ENCODE measurements around the gene HOXB13. TPM values are rescaled to one million over a fixed set of nuclear protein-coding genes. Genes with fewer than 3 reads are reported as not detected.
A peak's percentile ranks its signal among the peaks of the same experiment; 100 is the strongest.

HOXB13 gene
- not detected for total RNA-seq
- long read RNA-seq: 0 reads

DNA sequence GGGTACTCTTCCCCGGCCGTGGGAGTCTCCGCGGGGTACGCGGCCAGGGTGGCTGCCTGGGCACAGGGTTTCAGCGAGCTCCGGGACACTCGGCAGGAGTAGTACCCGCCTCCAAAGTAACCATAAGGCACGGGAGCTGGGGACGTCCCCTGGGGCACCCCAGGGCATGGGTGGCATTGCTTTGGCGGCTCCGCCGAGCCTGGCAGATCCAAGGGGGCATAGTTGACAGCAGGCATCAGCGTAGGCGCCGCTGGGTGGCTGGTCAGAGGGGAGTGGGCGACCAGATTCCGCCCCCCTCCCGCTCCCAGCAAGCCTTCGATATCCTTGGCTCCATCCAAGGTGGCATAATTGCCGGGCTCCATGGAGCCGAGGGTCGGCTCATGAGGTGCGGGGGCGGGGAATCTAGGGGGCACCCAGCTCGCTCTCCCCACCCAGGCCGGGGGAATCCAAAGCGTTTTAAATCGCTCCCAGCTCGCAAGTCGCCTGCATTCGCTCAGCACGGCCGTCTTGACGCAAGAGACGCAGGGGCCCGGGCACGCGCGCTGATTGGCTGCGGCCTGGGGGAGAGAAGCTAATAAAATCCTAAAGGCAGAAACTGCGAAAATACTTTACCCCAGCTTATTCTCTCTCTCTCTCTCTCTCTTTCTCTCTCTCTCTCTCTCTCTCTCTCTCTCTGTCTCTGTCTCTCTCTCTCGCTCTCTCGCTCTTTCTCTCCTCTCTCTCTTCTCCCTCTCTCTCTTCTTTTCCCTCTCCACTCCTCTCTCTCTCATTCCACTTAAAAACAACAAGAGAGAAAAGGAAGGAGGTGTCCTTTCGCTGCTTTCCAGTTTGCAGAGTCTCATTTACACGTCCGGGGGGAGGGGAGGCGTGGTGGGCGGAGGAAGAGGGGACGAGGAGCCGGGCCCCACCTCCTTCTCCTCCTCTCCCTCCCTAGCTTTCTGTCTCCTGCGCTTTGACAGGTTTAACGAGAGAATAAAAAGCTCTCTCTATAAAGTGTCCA, at the start of gene HOXB13:
HOXB13 (minus strand) TSS at position 519 of the 1,000 bp plus-strand sequence; CDS start at position 362, 157 bp downstream.
- DNase-seq (ENCODE audit: missing footprints) (peak; percentile 77), ATAC-seq (no peak)
- intact Hi-C loops (cut with DNase I): loop anchor here (5.0 kb wide), 1 partner anchor 149 kb away; no protein-coding TSS in a partner anchor

DNA sequence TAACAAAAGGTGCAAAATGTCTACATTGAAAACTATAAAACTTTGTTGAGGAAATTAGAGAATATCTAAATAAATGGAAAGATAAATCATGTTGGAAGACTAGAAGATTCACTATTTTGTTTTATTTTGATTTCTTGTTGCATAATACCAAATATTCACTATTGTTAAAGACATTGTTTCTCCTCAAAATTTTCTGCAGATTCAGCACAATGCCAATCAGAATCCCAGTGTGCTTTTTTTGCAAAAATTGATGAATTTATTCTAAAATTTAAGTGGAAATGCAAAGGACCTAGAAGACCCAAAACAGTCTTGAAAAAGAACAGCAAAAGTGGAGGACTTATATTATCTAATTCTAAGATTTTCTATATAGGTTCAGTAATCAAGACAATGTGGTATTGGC, 48.1 kb upstream of the HOXB13 start:
- ATAC-seq: no peak
- no peak for DNase-seq (ENCODE audit: missing footprints)
- intact Hi-C loops (cut with DNase I): no loop called here

DNA sequence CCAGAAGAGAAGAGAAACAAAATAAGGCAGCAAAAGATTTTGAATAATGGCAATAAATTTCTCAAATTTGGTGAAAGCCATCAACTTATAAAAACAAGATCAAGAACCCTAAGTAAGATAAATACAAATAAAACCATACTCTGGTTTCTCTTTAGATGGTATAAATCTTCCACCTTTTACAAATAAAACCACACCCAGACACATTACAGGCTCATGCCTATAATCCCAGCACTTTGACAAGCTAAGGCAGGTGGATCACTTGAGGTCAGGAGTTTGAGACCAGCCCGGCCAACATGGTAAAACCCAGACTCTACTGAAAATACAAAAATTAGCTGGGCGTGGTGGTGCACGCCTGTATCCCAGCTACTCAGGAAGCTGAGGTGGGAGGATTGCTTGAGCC, 44.7 kb upstream of the HOXB13 start:
- ATAC-seq: no peak
- no peak for DNase-seq (ENCODE audit: missing footprints)
- intact Hi-C loops (cut with DNase I): no loop called here

DNA sequence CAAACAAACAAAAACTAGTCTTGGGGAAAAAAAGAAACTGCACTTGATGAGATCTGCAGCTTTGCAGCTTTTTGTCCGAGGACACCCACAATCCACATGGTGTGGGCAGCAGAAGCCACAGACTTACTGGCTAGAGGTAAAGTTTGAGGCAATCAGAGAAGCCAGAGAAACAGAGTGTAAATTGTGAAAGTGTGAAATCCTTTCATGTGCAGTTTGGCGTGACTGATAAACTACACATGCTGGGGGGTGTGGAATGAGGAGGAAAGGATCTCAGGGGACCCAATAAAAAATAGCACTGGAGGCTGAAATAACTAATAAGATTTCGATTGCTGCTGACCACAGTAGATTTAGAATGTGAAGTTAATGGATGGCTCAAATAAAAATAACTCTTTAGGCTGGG, 42.4 kb upstream of the HOXB13 start:
- no peak for ATAC-seq
- no peak for DNase-seq (ENCODE audit: missing footprints)
- intact Hi-C loops (cut with DNase I): no loop called here

DNA sequence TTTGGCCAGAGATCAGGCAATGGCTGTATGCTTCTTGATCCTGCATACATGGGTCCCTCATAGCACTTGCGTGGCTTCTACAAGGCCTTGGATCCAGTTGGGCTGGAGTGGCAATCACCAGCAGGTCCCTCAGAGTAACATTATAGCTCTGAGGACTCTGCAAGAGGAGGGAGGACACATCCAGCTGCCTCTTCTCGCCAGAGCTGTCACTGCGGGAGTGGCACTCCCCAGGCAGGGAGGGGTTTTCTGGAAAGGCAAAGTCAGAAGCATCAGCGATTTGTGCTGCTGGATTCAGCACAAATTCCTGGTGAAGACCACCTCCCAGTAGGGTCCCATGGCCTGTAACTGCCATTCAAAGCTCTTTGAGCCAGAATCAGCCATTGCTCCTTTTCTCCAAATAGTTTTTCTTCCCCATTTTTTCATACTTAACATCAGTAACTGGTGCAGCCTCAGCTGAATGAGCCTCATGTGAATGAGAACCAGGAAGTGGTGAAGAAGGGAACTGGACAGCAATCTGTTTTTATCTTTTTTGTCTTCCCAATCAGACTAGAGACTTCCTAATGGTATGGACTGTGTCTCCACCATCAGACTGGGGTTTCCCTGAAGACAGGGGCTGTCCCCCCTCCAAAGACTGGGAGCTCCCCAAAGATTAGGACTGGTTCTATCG, 40.6 kb upstream of the HOXB13 start:
- ATAC-seq (no peak), DNase-seq (ENCODE audit: missing footprints) (no peak)
- intact Hi-C loops (cut with DNase I): no loop called here

DNA sequence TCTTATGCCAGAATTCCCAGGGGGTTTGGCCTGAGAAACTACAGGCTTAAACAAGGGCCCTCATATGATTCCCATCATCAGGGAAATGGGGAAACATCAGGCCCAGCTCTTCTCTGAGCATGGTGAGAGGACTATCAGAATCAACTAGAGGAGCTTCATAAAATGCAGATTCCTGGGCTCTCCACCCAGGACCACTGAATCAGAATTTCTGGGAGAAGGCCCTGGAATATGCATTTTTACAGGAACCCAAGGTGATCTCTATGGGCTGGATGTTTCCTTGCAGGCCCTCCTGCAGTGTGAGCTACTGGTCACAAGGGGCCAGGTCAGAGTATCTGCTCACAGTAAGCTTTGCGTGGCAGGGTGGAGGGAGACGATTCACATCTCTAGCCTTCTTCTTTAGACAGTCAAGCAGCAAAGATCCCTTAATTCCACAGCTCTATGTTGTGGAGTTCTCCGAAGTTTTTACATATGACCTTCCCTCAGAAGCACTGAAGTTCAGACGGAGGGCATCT, 38.8 kb upstream of the HOXB13 start:
- intact Hi-C loops (cut with DNase I): no loop called here

DNA sequence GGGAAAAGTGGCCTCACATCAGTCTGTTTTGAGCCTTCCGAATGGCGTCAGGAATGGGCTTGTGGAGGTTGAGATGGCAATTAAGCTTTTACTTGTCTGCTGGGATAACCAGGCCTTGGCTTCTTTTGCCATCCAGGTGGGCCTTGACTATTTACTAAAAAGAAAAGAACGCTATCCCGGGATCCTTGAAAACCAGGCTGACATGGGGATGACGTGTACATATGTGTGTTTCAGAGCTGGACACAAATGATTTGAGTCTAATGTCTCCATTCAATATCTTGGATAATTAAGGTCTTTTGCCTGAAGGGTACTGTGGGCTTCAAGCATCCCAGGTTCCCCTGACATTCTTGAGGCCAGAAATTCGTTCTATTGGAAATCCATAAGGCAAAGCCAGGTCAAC, 32.6 kb upstream of the HOXB13 start:
- intact Hi-C loops (cut with DNase I): no loop called here
- DNase-seq (ENCODE audit: missing footprints) (no peak), ATAC-seq (no peak)

More for the DNA sequence above, 38.8 kb upstream of the HOXB13 start:
- ATAC-seq: no peak
- no peak for DNase-seq (ENCODE audit: missing footprints)

DNA sequence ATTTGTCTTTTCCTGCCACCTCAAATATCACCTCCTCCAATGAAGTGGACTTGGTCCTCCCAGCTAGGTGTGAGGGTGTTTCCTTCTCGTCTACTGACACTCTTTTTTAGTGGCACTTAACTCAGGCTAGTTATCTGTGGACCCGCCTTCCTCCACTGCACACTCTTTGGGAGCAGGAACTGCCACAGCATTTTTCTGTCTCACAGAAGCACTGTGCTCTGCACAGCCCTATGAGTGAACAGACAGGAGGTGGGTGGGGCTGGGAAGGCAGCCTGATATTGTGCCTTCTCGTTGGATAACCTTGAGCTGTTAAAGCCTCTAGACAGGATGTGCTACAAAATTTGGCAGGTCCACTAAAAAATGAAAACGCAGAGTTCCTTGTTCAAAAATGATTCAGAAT, 31.9 kb upstream of the HOXB13 start:
- DNase-seq (ENCODE audit: missing footprints) (no peak), ATAC-seq (no peak)

DNA sequence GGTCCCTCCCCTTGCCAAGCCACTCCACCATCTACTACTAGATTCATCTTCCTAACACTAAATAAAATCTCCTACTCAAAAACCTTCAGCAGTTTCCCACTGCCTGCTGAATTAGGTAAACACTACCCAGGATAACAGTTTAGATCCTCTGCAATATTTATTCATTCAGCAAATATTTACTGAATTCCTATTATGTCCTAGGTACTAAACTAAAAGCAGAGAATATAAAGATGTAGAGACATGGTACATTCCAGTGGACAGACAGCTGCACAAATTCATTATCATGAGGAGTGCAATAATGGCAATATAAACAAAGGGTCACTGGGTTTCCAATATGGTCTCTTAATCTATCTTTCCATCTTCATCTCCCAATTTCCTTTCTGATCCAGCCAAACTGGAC, 30.7 kb upstream of the HOXB13 start:
- DNase-seq (ENCODE audit: missing footprints) (no peak), ATAC-seq (no peak)
- intact Hi-C loops (cut with DNase I): no loop called here

More for the DNA sequence above, 31.9 kb upstream of the HOXB13 start:
- intact Hi-C loops (cut with DNase I): no loop called here

DNA sequence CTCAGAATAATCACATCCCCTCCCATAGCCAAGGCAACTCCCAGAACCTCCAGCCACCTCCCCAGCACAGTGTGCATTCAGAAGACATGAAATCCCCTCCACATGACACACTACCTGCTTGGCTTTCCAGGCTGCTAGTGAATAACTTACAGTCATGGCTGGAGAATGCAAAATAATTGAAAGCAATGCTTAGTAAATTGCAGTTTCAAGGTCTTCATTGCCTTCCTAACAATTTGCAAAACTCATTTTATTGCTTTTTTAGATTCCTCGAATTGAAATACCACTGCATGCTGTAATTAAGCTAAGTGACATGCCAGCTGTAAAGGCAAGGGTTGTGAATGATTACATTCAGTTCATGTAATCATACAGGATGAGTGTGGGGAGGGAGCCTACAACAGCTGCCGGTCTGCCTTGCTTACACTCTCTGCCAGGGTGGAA, 29.0 kb upstream of the HOXB13 start:
- DNase-seq (ENCODE audit: missing footprints): no peak
- intact Hi-C loops (cut with DNase I): no loop called here
- ATAC-seq: no peak

DNA sequence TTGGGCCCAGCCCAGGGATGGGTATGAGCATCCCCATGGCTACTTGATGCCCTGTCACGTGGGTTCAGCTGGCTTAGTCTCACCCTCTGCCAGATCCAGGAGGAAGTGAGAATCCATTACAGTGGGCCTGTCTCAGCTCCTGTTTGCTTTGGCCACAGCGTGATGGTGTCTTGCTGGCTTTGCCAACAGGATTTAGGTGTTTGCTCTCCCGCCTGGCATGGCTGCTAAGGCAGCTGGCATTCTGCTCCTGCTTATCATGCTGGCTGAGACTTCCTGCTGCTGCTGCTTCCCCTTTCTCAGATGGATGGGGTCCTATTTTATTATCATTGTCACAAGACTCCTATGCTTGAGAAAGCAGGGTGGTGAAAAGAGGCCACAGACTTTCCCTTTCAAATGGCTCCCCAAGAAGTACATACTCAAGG, 28.3 kb upstream of the HOXB13 start:
- ATAC-seq: no peak
- intact Hi-C loops (cut with DNase I): no loop called here

DNA sequence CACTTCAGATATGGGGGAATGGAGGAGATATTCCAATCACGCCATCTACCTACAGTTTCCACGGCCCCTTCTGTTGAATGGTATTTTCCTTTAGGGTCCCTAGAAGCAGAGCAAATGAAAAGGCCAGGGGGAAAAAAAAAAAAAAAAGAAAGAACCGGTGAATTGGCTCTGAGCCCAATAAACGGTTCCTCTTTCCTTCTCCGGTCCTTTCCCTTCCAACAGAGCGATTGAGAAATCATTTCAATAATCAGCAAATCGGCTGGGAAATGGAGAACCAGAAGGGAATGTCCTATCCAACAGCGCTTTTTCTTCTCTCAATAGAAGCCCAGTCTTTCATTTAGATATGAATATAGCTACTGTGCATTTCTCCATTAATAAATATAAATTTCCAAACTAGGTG, 26.8 kb upstream of the HOXB13 start:
- ATAC-seq (no peak), DNase-seq (ENCODE audit: missing footprints) (no peak)
- intact Hi-C loops (cut with DNase I): no loop called here

More for the DNA sequence above, 28.3 kb upstream of the HOXB13 start:
- DNase-seq (ENCODE audit: missing footprints): no peak

DNA sequence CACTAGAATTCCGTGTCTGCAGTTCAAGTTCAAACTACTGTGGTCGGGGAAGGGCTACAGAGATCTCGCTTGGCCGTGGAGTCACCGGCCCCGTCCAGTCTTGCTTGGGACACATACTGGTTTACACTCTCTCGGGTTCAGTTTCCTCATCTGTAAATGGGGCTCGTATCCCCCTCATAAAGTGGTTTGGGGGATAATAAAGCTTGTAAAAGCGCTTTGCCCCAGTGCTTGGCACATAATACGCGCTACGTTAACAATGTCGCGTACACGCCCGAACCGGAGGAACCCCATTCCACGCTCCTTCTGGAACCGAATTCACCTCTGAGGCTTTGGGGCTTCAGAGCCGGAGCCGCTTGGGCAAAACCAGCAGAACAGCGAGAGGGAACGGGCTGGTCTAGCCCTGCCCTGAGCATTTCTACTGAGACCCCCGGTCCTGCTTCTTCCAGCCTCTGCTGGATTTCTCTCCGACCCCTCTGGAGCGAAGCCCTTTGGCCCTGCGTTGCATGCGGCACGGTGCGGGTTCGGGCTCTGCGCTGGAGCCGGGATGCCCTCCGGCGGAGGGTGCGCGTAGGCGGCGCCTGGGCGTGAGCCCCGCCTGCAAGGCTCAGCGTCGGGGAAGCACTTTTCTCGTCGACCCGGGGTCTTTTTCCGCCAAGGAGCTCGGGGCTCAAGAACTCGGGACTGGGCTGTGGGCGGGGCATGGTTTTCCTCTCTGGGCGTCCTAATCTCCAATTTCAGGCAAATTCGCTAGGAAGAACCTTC, 26.1 kb upstream of the HOXB13 start:
- ATAC-seq: no peak
- no peak for DNase-seq (ENCODE audit: missing footprints)
- intact Hi-C loops (cut with DNase I): no loop called here

DNA sequence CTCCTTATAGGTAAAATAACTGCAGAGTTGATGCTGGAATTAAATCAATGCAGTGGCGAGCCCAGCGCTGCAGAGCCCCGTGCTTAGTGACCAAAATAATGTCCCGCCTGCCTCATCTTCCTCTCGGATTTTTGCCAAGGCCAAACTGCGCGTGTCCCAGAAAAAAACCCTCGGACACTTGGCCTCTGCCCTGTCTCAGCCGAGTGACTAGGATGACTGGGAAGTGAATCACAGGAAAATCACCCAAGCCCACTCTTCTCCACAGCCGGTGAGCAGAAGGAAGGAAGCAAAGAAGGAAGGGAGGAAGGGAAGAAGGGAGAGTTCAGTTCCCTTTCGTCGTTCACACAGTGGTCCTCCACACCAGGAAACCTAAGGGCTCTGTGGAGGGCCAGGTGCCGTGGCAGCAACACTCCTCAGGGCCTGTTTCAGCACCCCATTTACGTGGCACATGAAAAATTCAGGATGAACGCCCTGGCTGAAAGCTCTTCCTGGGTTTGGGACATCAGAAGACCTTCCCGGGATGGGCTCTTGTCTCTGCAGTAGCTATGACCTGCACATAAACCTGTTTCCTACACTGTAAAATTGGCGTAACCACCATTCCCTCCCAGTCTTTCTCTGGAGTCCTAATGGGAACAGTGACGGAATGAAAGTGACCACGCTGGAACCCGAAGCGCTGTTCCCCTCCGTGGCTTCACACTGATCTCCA, 25.4 kb upstream of the HOXB13 start:
- DNase-seq (ENCODE audit: missing footprints) (no peak), ATAC-seq (no peak)
- intact Hi-C loops (cut with DNase I): no loop called here

DNA sequence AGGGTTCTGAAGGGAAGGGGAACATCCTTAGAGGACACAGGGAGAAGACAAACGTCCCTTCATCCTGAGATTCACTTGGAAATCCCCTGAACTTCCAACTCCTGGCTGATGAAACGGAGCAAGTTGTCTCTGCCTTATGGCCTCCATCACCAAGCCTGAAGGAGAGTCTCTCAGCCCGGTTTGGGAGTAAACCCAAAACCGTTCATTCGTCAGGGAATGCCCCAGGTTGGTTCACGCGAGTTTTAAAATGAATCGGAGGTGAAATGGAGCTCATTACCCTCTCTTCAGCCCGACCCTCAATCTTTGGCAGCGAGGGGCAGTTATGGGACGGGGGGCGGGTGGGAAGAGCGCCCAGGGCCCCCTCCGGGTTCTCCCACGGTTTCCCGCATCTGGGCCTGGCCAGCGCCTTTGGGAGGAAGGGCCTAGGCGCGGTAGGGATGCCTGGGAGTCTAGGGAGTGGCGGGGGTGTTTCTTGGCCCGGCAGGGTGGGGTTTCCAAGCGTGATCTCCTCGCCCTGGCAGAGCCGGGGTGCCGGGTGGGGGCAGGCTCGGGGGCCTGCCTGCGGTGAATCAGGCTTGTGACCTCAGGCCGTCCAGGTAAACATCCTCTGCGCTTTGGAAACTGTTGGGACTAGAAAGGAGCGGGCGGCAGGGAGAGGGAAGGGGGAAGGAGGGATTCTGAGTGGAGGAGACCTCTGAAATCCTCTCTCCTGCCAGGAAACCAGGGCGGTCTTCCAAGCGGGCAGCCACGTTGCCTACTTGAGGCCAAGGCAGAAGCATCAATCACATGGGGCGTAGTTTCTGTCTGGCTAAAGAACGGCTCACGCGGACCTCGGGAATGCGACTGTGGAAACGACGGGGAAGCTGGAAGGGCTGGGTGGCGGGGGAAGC, 24.1 kb upstream of the HOXB13 start:
- ATAC-seq (no peak), DNase-seq (ENCODE audit: missing footprints) (no peak)
- intact Hi-C loops (cut with DNase I): no loop called here

DNA sequence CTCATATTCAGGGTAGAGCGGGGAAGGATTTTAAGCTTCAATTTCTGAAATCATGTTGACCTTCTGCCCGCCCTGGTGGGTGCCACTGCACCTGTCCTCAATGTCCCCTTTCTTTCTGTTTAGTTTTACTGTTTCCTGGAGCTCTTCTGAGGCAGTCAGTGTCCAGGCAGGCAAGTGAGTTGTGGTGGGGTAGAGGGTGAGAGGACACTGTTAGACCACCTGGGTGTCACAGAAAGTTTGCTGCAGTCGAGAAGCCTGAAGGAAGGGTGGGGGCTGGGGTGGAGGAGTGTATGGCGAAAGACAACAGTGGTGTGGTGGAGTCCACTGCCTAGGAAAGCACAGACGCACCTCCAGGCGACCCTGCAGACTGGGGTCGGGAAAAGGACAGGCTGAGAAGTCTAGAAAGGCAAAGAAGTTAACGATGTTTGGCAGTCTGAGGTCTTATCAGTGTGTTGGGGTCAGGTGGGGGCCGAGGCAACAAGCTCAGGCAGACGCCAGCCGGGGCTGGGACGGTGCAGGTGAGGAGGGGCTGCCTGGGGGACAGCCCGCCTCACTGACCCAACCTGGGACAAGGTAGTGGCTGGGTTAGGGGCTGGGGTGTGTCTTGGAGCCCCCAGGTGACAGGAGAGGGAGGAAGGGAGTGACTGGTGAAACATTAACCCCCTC, 23.3 kb upstream of the HOXB13 start:
- intact Hi-C loops (cut with DNase I): no loop called here
- DNase-seq (ENCODE audit: missing footprints) (no peak), ATAC-seq (no peak)

DNA sequence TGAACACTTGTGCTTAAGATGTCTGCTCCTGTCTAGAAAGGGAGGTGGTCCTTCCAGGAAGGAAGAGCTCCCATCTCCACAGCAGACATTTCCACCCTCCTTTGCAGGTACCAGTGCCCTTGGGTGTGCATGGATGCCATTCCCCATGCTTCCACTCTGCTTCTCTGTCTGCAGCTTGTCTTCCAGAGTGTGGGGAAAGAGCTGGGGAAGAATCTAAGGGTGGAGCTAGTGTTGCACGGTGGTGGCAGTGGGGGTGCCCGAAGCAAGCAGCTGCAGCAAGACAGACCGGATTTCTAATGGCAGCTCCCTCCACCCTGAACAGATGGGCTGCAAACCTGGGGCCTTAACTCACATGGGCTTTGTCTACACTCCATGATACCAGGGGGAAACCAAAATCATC, 22.6 kb upstream of the HOXB13 start:
- intact Hi-C loops (cut with DNase I): no loop called here
- no peak for DNase-seq (ENCODE audit: missing footprints)
- ATAC-seq: no peak
